H9 (cell line): Measurements from ENCODE around the gene CCL13. TPM values are rescaled to one million over a fixed set of nuclear protein-coding genes. Genes with fewer than 3 reads are reported as not detected.

Experiments used
- DNase-seq: peaks from one replicate; pipeline ENCODE4 v3.0.0-alpha.2; 2017
- H2AFZ ChIP-seq: one replicate; pipeline ENCODE4 v1.6.1; 2013; ENCODE audit warnings: mild to moderate bottlenecking, low read length, control low read depth, moderate library complexity
- H2AK5ac ChIP-seq: 2 replicates; pipeline ENCODE4 v1.6.1; 2013; ENCODE audit warnings: low read length, control low read depth, mixed read lengths; ENCODE audit not compliant: insufficient read length
- H2BK120ac ChIP-seq: one replicate; pipeline ENCODE4 v1.6.1; 2013; ENCODE audit warnings: low read depth, mild to moderate bottlenecking, low read length, control low read depth, inconsistent platforms; ENCODE audit not compliant: poor library complexity, severe bottlenecking
- H2BK12ac ChIP-seq: 2 replicates; pipeline ENCODE4 v1.6.1; 2013; ENCODE audit warnings: low read length, control low read depth, mixed read lengths, low read depth; ENCODE audit not compliant: insufficient read length
- H2BK15ac ChIP-seq: 2 replicates; pipeline ENCODE4 v1.6.1; 2013; ENCODE audit warnings: low read depth, low read length, control low read depth
- H2BK20ac ChIP-seq: one replicate; pipeline ENCODE4 v1.6.1; 2013; ENCODE audit warnings: low read depth, mild to moderate bottlenecking, low read length, control low read depth, inconsistent platforms; ENCODE audit not compliant: poor library complexity, severe bottlenecking
- H2BK5ac ChIP-seq: 2 replicates; pipeline ENCODE4 v1.6.1; 2013; ENCODE audit warnings: low read length, control low read depth, mixed read lengths; ENCODE audit not compliant: insufficient read length
- H3K14ac ChIP-seq: 2 replicates; pipeline ENCODE4 v1.6.1; 2013; ENCODE audit warnings: low read length, control low read depth; ENCODE audit not compliant: insufficient read depth
- H3K18ac ChIP-seq: 2 replicates; pipeline ENCODE4 v1.6.1; 2013; ENCODE audit warnings: low read depth, mild to moderate bottlenecking, mixed read lengths, low read length, control low read depth; ENCODE audit not compliant: insufficient read length
- H3K23ac ChIP-seq: 2 replicates; pipeline ENCODE4 v1.6.1; 2013; ENCODE audit warnings: low read length, control low read depth, mixed read lengths, low read depth; ENCODE audit not compliant: insufficient read length
- H3K23me2 ChIP-seq: 2 replicates; pipeline ENCODE4 v1.6.1; 2013; ENCODE audit warnings: low read depth, mild to moderate bottlenecking, mixed read lengths, low read length, control low read depth; ENCODE audit not compliant: insufficient read length, poor library complexity, severe bottlenecking
- H3K27ac ChIP-seq: 2 replicates; pipeline ENCODE4 v1.5.1; 2013; ENCODE audit warnings: low read length, control low read depth, mixed read lengths, low read depth; ENCODE audit not compliant: insufficient read length
- H3K27me3 ChIP-seq: 2 replicates; pipeline ENCODE4 v1.6.1; 2013; ENCODE audit warnings: low read length, control low read depth, inconsistent platforms; ENCODE audit not compliant: insufficient read depth
- H3K4ac ChIP-seq: 2 replicates; pipeline ENCODE4 v1.6.1; 2013; ENCODE audit warnings: low read depth, mild to moderate bottlenecking, control low read depth, inconsistent platforms, low read length, moderate library complexity
- H3K4me1 ChIP-seq: 2 replicates; pipeline ENCODE4 v1.6.1; 2013; ENCODE audit warnings: low read length, control low read depth, inconsistent platforms; ENCODE audit not compliant: insufficient read depth
- H3K4me2 ChIP-seq: 2 replicates; pipeline ENCODE4 v1.6.1; 2013; ENCODE audit warnings: low read length, control low read depth, mixed read lengths; ENCODE audit not compliant: insufficient read length, insufficient read depth
- H3K56ac ChIP-seq: 2 replicates; pipeline ENCODE4 v1.6.1; 2013; ENCODE audit warnings: low read depth, mild to moderate bottlenecking, mixed read lengths, low read length, control low read depth; ENCODE audit not compliant: insufficient read length
- H3K79me1 ChIP-seq: 2 replicates; pipeline ENCODE4 v1.6.1; 2013; ENCODE audit warnings: low read depth, mild to moderate bottlenecking, moderate library complexity, low read length, control low read depth, inconsistent platforms; ENCODE audit not compliant: insufficient read depth, poor library complexity, severe bottlenecking
- H3K79me2 ChIP-seq: 2 replicates; pipeline ENCODE4 v1.6.1; 2013; ENCODE audit warnings: low read length, control low read depth, inconsistent platforms; ENCODE audit not compliant: insufficient read depth
- H3K9ac ChIP-seq: 2 replicates; pipeline ENCODE4 v1.6.1; 2013; ENCODE audit warnings: low read length, control low read depth, mixed read lengths; ENCODE audit not compliant: insufficient read length; ENCODE audit errors: extremely low read depth
- H3K9me3 ChIP-seq: one replicate; pipeline ENCODE4 v1.6.1; 2013; ENCODE audit warnings: low read depth, low read length, inconsistent platforms; ENCODE audit not compliant: control insufficient read depth
- H3T11ph ChIP-seq: one replicate; pipeline ENCODE4 v1.6.1; 2013; ENCODE audit warnings: mild to moderate bottlenecking, low read length, control low read depth, inconsistent platforms
- H4K20me1 ChIP-seq: one replicate; pipeline ENCODE4 v1.6.1; 2013; ENCODE audit not compliant: control insufficient read depth, insufficient read length, insufficient read depth
- H4K5ac ChIP-seq: 2 replicates; pipeline ENCODE4 v1.6.1; 2013; ENCODE audit warnings: low read depth, mild to moderate bottlenecking, mixed read lengths, low read length, control low read depth; ENCODE audit not compliant: insufficient read length
- H4K8ac ChIP-seq: replicated peaks from 2 replicates; pipeline ENCODE4 v1.6.1; 2013; ENCODE audit warnings: low read length, control low read depth, mixed read lengths, low read depth; ENCODE audit not compliant: insufficient read length
- H4K91ac ChIP-seq: 2 replicates; pipeline ENCODE4 v1.6.1; 2013; ENCODE audit warnings: low read depth, mild to moderate bottlenecking, moderate library complexity, mixed read lengths, low read length, control low read depth; ENCODE audit not compliant: insufficient read length
- H3K27ac Mint-ChIP-seq, 3 experiments: 2 replicates in 2 of 3; 3 replicates in 1 of 3; pipeline ENCODE4 v1.8.0; 2020 to 2021; ENCODE audit warnings: mixed read lengths in 3 of 3, mild to moderate bottlenecking in 1 of 3, moderate library complexity in 1 of 3
- H3K27me3 Mint-ChIP-seq: 2 replicates; pipeline ENCODE4 v1.8.0; 2021; ENCODE audit warnings: low read depth, mild to moderate bottlenecking, moderate library complexity, mixed read lengths
- H3K36me3 Mint-ChIP-seq, 3 experiments: 2 replicates in 2 of 3; 3 replicates in 1 of 3; pipeline ENCODE4 v1.8.0; 2020 to 2021; ENCODE audit warnings: low read depth in 3 of 3, mixed read lengths in 3 of 3; ENCODE audit not compliant: insufficient read depth in 1 of 3
- H3K4me1 Mint-ChIP-seq, 2 experiments: 2 replicates each; pipeline ENCODE4 v1.8.0; 2020; ENCODE audit warnings: mixed read lengths in 2 of 2
- H3K4me3 Mint-ChIP-seq, 2 experiments: 2 replicates in 1 of 2; 3 replicates in 1 of 2; pipeline ENCODE4 v1.8.0; 2020 to 2021; ENCODE audit warnings: mild to moderate bottlenecking in 2 of 2, mixed read lengths in 2 of 2, moderate library complexity in 1 of 2
- H3K9me3 Mint-ChIP-seq, 2 experiments: 2 replicates in 1 of 2; 3 replicates in 1 of 2; pipeline ENCODE4 v1.8.0; 2020; ENCODE audit warnings: mild to moderate bottlenecking in 2 of 2, mixed read lengths in 2 of 2, moderate library complexity in 1 of 2
- CTCF ChIP-seq: fragments of 200-600 bp; sonication (generic); conservative IDR thresholded peaks from 3 replicates; pipeline ENCODE4 v1.8.0; 2021; ENCODE audit warnings: antibody characterized with exemption, mild to moderate bottlenecking
- WGBS: extraction: QIAGEN DNeasy Blood & Tissue Kit; methylation state at CpG from one replicate; pipeline ENCODE4 v1.1.7; 2013; ENCODE audit warnings: missing lambda C conversion rate, low lambda C conversion rate, mixed read lengths; ENCODE audit not compliant: insufficient read length; ENCODE audit errors: extremely low coverage; 5-methylcytosine and 5-hydroxymethylcytosine counted together
- total RNA-seq: library from RNA; stranded (reverse); gene quantifications from 2 replicates; pipeline ENCODE4 v1.2.1, GENCODE V29; 2021

CCL13 gene
- total RNA-seq, 1 experiment from 2014 or later, result not detected

- peaks cover 6 to 8% of the 10 kb centered on the region in 2 experiments; a peak in 3 of 4 replicates for H3K4me1 Mint-ChIP-seq
- Histone ChIP-seq H3K4me1 (no peaks in the 10 kb centered on the region), H3K9me3 (no peaks in the 10 kb centered on the region), H4K20me1 (no peaks in the 10 kb centered on the region), H3K4me2 (no peak overlapping the region), H3T11ph (no peak overlapping the region), H3K9ac (no peak overlapping the region), H4K5ac (no peak overlapping the region), H2BK120ac (no peak overlapping the region), H3K27ac (no peak overlapping the region), H2BK15ac (no peak overlapping the region), H3K4ac (no peak overlapping the region), H2BK20ac (no peak overlapping the region), H3K79me2 (no peaks in the 10 kb centered on the region), H3K14ac (no peak overlapping the region; the same call in 1 of the 2 replicates), H2AK5ac (no peak overlapping the region), H4K91ac (no peak overlapping the region), H3K18ac (no peak overlapping the region), H3K79me1 (no peaks in the 10 kb centered on the region), H3K23me2 (no peaks in the 10 kb centered on the region), H2BK5ac (no peak overlapping the region), H3K27me3 (no peaks in the 10 kb centered on the region), H4K8ac (no peak overlapping the region), H2BK12ac (no peak overlapping the region), H2AFZ (no peak overlapping the region), H3K23ac (no peak overlapping the region), H3K56ac (no peak overlapping the region)
- no peak for TF ChIP-seq CTCF
- H3K4me3 Mint-ChIP-seq, result no peak overlapping the region; a peak in 1 of 5 replicates
- no peak overlapping the region for H3K27ac Mint-ChIP-seq
- no peaks in the 10 kb centered on the region for H3K36me3 Mint-ChIP-seq
- DNase-seq, result peak; percentile 17
- WGBS, result no CpG with 5 or more reads among the region's 6 CpGs
- H3K9me3 Mint-ChIP-seq, result no peaks in the 10 kb centered on the region
- H3K27me3 Mint-ChIP-seq, result peaks cover 17% of the 10 kb centered on the region
Measured at GRCh38 chr17:34389126-34389750, 33.0 kb downstream of the CCL13 start.
